HUES64 (cell line): ENCODE measurements around the gene MEGF6.

Experiments used
- H3K27ac ChIP-seq: 2 replicates; pipeline ENCODE4 v1.7.0; 2013; ENCODE audit warnings: low read depth, low read length, inconsistent platforms
- H3K27me3 ChIP-seq: 2 replicates; pipeline ENCODE4 v1.6.1; 2013; ENCODE audit warnings: mild to moderate bottlenecking, low read length; ENCODE audit not compliant: insufficient read depth
- H3K36me3 ChIP-seq: 2 replicates; pipeline ENCODE4 v1.6.1; 2013; ENCODE audit warnings: mild to moderate bottlenecking, low read length; ENCODE audit not compliant: insufficient read depth
- H3K4me1 ChIP-seq: 2 replicates; pipeline ENCODE4 v1.6.1; 2013; ENCODE audit warnings: mild to moderate bottlenecking, low read length, moderate library complexity; ENCODE audit not compliant: insufficient read depth
- H3K4me3 ChIP-seq: 2 replicates; pipeline ENCODE4 v1.5.1; 2013; ENCODE audit warnings: mild to moderate bottlenecking, low read length, moderate library complexity
- H3K9ac ChIP-seq: 2 replicates; pipeline ENCODE4 v1.6.1; 2013; ENCODE audit warnings: mild to moderate bottlenecking, low read depth, low read length
- H3K9me3 ChIP-seq: 2 replicates; pipeline ENCODE4 v1.6.1; 2013; ENCODE audit warnings: low read depth, low read length; ENCODE audit not compliant: insufficient read depth
- WGBS: fragments of 150-250, 120-280 bp; methylation state at CpG from one replicate; pipeline ENCODE4 v1.1.7; 2013; ENCODE audit warnings: missing lambda C conversion rate; 5-methylcytosine and 5-hydroxymethylcytosine counted together

MEGF6 gene

GRCh38 chr1:3520419-3521378 is 90.6 kb downstream of the MEGF6 start:
- Histone ChIP-seq H3K36me3 (no peaks in the 10 kb centered on the region), H3K9me3 (peaks cover 3% of the 10 kb centered on the region; the same call in 1 of the 2 replicates), H3K27me3 (no peaks in the 10 kb centered on the region), H3K4me3 (no peak overlapping the region), H3K9ac (no peak overlapping the region), H3K4me1 (no peaks in the 10 kb centered on the region), H3K27ac (no peak overlapping the region)
- 93% methylated on average over 24 of the region's 24 CpGs for WGBS

GRCh38 chr1:3519301-3519885 is 91.9 kb downstream of the MEGF6 start:
- Histone ChIP-seq H3K9me3 (peaks cover 3% of the 10 kb centered on the region; the same call in 1 of the 2 replicates), H3K9ac (no peak overlapping the region), H3K27ac (no peak overlapping the region), H3K4me1 (no peaks in the 10 kb centered on the region), H3K36me3 (no peaks in the 10 kb centered on the region), H3K27me3 (no peaks in the 10 kb centered on the region), H3K4me3 (no peak overlapping the region)
- WGBS = 96% methylated on average over 27 of the region's 27 CpGs

GRCh38 chr1:3518756-3519155 is 92.6 kb downstream of the MEGF6 start:
- Histone ChIP-seq H3K36me3 (no peaks in the 10 kb centered on the region), H3K27me3 (no peaks in the 10 kb centered on the region), H3K4me3 (no peak overlapping the region), H3K27ac (no peak overlapping the region), H3K9me3 (peaks cover 3% of the 10 kb centered on the region; the same call in 1 of the 2 replicates), H3K4me1 (no peaks in the 10 kb centered on the region), H3K9ac (no peak overlapping the region)
- 96% methylated on average over 8 of the region's 8 CpGs for WGBS

- Histone ChIP-seq H3K4me3 (no peak overlapping the region), H3K4me1 (no peaks in the 10 kb centered on the region), H3K9me3 (peaks cover 3% of the 10 kb centered on the region; the same call in 1 of the 2 replicates), H3K36me3 (no peaks in the 10 kb centered on the region), H3K27me3 (no peaks in the 10 kb centered on the region), H3K27ac (no peak overlapping the region), H3K9ac (no peak overlapping the region)
- WGBS = 84% methylated on average over 12 of the region's 12 CpGs
These were observed 93.1 kb downstream of the MEGF6 start for GRCh38 chr1:3518256-3518655.

GRCh38 chr1:3516911-3517675 is 94.2 kb downstream of the MEGF6 start:
- no peak overlapping the region for H3K27ac ChIP-seq
- H3K9ac ChIP-seq = no peak overlapping the region
- H3K9me3 ChIP-seq = peaks cover 3% of the 10 kb centered on the region; the same call in 1 of the 2 replicates
- 94% methylated on average over 27 of the region's 27 CpGs for WGBS
- no peaks in the 10 kb centered on the region for H3K27me3 ChIP-seq
- H3K4me1 ChIP-seq = no peaks in the 10 kb centered on the region
- no peak overlapping the region for H3K4me3 ChIP-seq
- no peaks in the 10 kb centered on the region for H3K36me3 ChIP-seq

GRCh38 chr1:3516481-3516869 is 94.8 kb downstream of the MEGF6 start:
- no peak overlapping the region for H3K27ac ChIP-seq
- H3K9me3 ChIP-seq = peaks cover 3% of the 10 kb centered on the region; the same call in 1 of the 2 replicates
- H3K27me3 ChIP-seq = no peaks in the 10 kb centered on the region
- WGBS = 93% methylated on average over 15 of the region's 15 CpGs
- no peak overlapping the region for H3K9ac ChIP-seq
- no peak overlapping the region for H3K4me3 ChIP-seq
- no peaks in the 10 kb centered on the region for H3K36me3 ChIP-seq
- H3K4me1 ChIP-seq = no peaks in the 10 kb centered on the region

GRCh38 chr1:3515774-3516480 is 95.4 kb downstream of the MEGF6 start:
- Histone ChIP-seq H3K27me3 (no peaks in the 10 kb centered on the region), H3K4me1 (no peaks in the 10 kb centered on the region), H3K9ac (no peak overlapping the region), H3K9me3 (peaks cover 3% of the 10 kb centered on the region; the same call in 1 of the 2 replicates), H3K27ac (no peak overlapping the region), H3K4me3 (no peak overlapping the region), H3K36me3 (no peaks in the 10 kb centered on the region)
- 90% methylated on average over 19 of the region's 19 CpGs for WGBS

GRCh38 chr1:3515272-3515671 is 96.0 kb downstream of the MEGF6 start:
- Histone ChIP-seq H3K4me1 (no peaks in the 10 kb centered on the region), H3K27me3 (no peaks in the 10 kb centered on the region), H3K9ac (no peak overlapping the region), H3K27ac (no peak overlapping the region), H3K4me3 (no peak overlapping the region), H3K9me3 (peaks cover 3% of the 10 kb centered on the region; the same call in 1 of the 2 replicates), H3K36me3 (no peaks in the 10 kb centered on the region)
- 96% methylated on average over 12 of the region's 12 CpGs for WGBS

- Histone ChIP-seq H3K36me3 (no peaks in the 10 kb centered on the region), H3K9ac (no peak overlapping the region)
- WGBS = 95% methylated on average over 17 of the region's 17 CpGs
These were observed 96.9 kb downstream of the MEGF6 start for GRCh38 chr1:3514404-3514803.

GRCh38 chr1:3511856-3512255 is 99.5 kb downstream of the MEGF6 start:
- no peaks in the 10 kb centered on the region for H3K36me3 ChIP-seq
- 95% methylated on average over 15 of the region's 15 CpGs for WGBS

More at GRCh38 chr1:3514404-3514803, 96.9 kb downstream of the MEGF6 start:
- no peak overlapping the region for H3K27ac ChIP-seq
- no peaks in the 10 kb centered on the region for H3K4me1 ChIP-seq
- no peaks in the 10 kb centered on the region for H3K27me3 ChIP-seq
- no peak overlapping the region for H3K4me3 ChIP-seq
- H3K9me3 ChIP-seq = peaks cover 3% of the 10 kb centered on the region; the same call in 1 of the 2 replicates

More at GRCh38 chr1:3511856-3512255, 99.5 kb downstream of the MEGF6 start:
- H3K27ac ChIP-seq = no peak overlapping the region
- no peaks in the 10 kb centered on the region for H3K9me3 ChIP-seq
- H3K27me3 ChIP-seq = no peaks in the 10 kb centered on the region
- no peak overlapping the region for H3K4me3 ChIP-seq
- H3K4me1 ChIP-seq = no peaks in the 10 kb centered on the region
- H3K9ac ChIP-seq = no peak overlapping the region
